ENCODE results near the gene INCENP.

The INCENP gene

DNA sequence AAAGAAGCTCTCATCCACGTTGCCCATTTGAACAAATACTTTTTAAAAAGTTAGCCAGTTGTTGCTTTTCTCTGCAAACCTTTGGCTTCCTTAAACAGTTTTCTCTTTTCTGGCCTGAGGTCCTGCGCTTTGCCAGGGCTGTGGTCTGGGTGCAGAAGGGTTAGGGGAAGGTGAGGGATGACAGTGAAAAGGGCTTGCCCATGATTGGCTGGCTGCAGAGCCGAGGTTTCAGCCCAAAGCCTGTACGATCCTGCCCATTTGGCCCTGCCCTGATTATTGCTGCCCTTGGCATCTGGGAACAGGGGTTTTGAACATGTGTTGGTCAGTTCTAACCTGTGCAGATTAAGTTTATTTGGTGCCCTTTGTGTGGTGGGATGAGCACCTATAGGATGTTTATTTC, 1.5 kb downstream of the INCENP start:
- Histone ChIP-seq H3K27me3 (no peaks in the 10 kb centered on the region), H3K27ac (no peak overlapping the region), H3K4me3 (no peak overlapping the region), H3K4me1 (peaks cover 0 to 22% (median 13%) of the 10 kb centered on the region in 4 donors), H3K9me3 (no peaks in the 10 kb centered on the region), H3K36me3 (peaks cover 8 to 25% (median 20%) of the 10 kb centered on the region in 3 donors)
- TF ChIP-seq, protein P1, sequence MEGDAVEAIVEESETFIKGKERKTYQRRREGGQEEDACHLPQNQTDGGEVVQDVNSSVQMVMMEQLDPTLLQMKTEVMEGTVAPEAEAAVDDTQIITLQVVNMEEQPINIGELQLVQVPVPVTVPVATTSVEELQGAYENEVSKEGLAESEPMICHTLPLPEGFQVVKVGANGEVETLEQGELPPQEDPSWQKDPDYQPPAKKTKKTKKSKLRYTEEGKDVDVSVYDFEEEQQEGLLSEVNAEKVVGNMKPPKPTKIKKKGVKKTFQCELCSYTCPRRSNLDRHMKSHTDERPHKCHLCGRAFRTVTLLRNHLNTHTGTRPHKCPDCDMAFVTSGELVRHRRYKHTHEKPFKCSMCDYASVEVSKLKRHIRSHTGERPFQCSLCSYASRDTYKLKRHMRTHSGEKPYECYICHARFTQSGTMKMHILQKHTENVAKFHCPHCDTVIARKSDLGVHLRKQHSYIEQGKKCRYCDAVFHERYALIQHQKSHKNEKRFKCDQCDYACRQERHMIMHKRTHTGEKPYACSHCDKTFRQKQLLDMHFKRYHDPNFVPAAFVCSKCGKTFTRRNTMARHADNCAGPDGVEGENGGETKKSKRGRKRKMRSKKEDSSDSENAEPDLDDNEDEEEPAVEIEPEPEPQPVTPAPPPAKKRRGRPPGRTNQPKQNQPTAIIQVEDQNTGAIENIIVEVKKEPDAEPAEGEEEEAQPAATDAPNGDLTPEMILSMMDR (IDR thresholded peaks at IDR 0.05), result no peak
- DNase-seq, result no peak
- intact Hi-C loops (cut with DNase I; ENCODE audit: low total_unique reads), result no loop called here

GRCh38 chr11:62125881-62126280, 2.1 kb downstream of the INCENP start:
- H3K27me3 ChIP-seq, result no peaks in the 10 kb centered on the region
- peak in 1 of 2 donors; percentile 12 for DNase-seq
- H3K4me3 ChIP-seq, result no peak overlapping the region
- TF ChIP-seq, protein P1 (IDR thresholded peaks at IDR 0.05), result no peak
- intact Hi-C loops (cut with DNase I; ENCODE audit: low total_unique reads), result no loop called here
- no peak overlapping the region for H3K27ac ChIP-seq
- H3K36me3 ChIP-seq, result peaks cover 14 to 30% (median 26%) of the 10 kb centered on the region in 3 donors
- no peaks in the 10 kb centered on the region for H3K9me3 ChIP-seq
- H3K4me1 ChIP-seq, result peaks cover 0 to 22% (median 13%) of the 10 kb centered on the region in 4 donors

DNA sequence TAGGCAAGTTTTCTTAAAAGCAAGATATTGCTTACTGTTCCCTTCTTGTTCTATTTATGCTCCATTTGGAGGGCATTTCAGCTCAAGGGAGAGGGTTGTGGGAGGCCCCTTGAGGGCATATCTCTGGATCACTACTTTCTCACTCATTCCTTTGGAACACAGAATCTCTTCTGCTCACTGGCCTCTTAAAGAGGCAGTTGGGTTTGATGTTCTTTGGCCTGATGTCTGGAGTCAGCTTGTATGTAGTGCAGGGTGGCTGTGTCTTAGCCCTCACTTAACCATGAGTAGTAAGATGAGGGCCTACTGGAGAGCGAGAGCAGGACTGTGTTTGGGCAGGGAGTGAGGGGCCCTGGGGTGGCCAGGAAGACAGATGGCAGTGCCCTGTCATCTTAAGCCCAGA, 3.6 kb downstream of the INCENP start:
- Histone ChIP-seq H3K4me1 (peaks cover 0 to 22% (median 13%) of the 10 kb centered on the region in 4 donors), H3K27ac (no peak overlapping the region), H3K9me3 (no peaks in the 10 kb centered on the region), H3K27me3 (no peaks in the 10 kb centered on the region), H3K36me3 (peaks cover 18 to 44% (median 38%) of the 10 kb centered on the region in 3 donors), H3K4me3 (no peak overlapping the region)
- DNase-seq, result peak in 1 of 2 donors; percentile 28
- intact Hi-C loops (cut with DNase I; ENCODE audit: low total_unique reads), result no loop called here
- TF ChIP-seq, protein P1 (IDR thresholded peaks at IDR 0.05), result no peak

DNA sequence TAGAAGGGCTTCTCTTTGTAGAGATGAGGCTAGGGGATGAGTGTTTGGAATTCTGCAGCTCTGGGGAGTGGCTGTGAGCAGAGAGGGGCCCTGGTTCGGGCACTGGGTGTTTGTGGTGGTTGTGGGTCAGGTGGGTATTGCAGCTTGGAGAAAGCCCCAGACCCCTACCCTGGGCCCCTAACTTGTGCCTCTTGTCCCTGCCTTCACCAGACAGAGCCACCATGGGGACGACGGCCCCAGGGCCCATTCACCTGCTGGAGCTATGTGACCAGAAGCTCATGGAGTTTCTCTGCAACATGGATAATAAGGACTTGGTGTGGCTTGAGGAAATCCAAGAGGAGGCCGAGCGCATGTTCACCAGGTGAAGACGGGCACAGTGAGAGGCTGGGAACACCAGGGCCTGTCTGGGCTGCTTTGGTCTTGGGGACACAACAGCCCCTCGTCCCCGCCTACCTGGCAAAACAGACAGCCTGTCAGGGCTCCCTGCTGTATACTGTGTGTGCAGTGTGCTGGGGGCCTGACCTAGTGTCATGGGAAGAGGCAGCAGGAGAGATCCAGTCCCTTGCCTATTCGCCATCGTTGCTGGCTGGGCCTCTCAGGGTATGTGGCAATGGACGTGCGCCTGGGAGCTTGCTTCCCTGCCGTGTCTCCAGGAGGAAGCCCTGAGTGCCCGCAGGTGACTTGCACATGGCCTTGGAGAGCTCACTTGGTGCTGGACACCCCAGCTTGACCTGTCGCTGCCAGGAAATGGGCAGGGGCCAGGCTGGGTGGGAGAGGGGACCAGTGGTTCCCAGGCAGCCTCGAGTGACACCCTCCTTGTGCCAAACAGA, 4.3 kb downstream of the INCENP start:
- intact Hi-C loops (cut with DNase I; ENCODE audit: low total_unique reads), result no loop called here
- Histone ChIP-seq H3K4me1 (peaks cover 0 to 21% (median 12%) of the 10 kb centered on the region in 4 donors), H3K27me3 (no peaks in the 10 kb centered on the region), H3K36me3 (peaks cover 18 to 49% (median 38%) of the 10 kb centered on the region in 3 donors), H3K27ac (no peak overlapping the region), H3K9me3 (no peaks in the 10 kb centered on the region), H3K4me3 (no peak overlapping the region)
- DNase-seq, result peak; percentile 16 to 48
- TF ChIP-seq, protein P1 (IDR thresholded peaks at IDR 0.05), result no peak

DNA sequence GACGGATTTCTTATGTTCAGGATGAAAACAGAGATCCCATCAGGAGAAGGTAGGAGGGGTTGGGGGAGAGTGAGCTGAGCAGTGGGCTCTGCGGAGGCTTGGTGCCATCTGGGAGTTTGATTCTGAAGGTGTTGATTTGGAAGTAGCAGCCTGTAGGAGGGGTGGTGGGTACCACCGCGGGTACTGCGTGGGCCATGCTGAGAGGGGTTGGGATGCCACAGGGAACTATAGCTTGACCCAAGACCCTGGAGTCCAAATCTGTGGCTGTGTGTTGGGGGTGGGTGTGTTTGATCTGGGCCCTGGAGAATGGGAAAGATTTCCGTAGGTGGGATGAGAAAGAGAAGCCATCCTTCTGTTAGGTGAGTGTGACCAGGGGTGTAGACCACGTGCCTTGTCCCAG, 5.0 kb downstream of the INCENP start:
- Histone ChIP-seq H3K4me1 (peaks cover 0 to 18% (median 11%) of the 10 kb centered on the region in 4 donors), H3K27ac (no peak overlapping the region), H3K9me3 (no peaks in the 10 kb centered on the region), H3K27me3 (no peaks in the 10 kb centered on the region), H3K4me3 (no peak overlapping the region), H3K36me3 (peaks cover 18 to 56% (median 38%) of the 10 kb centered on the region in 3 donors)
- TF ChIP-seq, protein P1 (IDR thresholded peaks at IDR 0.05), result no peak
- DNase-seq, result peak; percentile 3 to 28
- intact Hi-C loops (cut with DNase I; ENCODE audit: low total_unique reads), result no loop called here
